ENCODE data around the gene FTO.

The FTO gene

DNA sequence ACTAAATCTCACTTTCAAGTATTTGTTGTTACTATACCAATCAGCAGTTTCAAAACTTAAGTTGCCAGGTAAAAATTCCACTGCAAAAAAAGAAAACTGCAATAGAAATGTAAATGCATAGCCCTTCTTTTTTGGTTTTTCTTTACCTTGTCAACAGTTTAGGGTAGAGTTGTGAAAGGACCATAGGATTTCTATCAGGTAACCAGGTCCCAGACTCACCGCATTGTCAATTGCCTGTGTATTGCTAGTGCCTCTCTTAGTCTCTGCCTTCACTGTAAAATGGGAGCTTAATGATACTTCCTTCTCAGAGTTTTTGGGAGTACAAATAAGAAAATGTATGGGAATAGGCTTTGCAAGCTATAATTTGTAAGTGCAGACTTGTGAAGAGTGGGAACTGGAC lies 145.0 kb downstream of the FTO start:
- TF ChIP-seq, protein P1, sequence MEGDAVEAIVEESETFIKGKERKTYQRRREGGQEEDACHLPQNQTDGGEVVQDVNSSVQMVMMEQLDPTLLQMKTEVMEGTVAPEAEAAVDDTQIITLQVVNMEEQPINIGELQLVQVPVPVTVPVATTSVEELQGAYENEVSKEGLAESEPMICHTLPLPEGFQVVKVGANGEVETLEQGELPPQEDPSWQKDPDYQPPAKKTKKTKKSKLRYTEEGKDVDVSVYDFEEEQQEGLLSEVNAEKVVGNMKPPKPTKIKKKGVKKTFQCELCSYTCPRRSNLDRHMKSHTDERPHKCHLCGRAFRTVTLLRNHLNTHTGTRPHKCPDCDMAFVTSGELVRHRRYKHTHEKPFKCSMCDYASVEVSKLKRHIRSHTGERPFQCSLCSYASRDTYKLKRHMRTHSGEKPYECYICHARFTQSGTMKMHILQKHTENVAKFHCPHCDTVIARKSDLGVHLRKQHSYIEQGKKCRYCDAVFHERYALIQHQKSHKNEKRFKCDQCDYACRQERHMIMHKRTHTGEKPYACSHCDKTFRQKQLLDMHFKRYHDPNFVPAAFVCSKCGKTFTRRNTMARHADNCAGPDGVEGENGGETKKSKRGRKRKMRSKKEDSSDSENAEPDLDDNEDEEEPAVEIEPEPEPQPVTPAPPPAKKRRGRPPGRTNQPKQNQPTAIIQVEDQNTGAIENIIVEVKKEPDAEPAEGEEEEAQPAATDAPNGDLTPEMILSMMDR (IDR thresholded peaks at IDR 0.05; ENCODE audit: insufficient read depth, low read length, poor library complexity, severe bottlenecking), result no peak
- TF ChIP-seq EZH2phosphoT487 (conservative IDR thresholded peaks at IDR 0.05; ENCODE audit: low read length), result no peak
- no peaks in the 10 kb centered on the region for H3K36me3 ChIP-seq (ENCODE audit: low read length)
- no peak overlapping the region for H3K9ac ChIP-seq (ENCODE audit: low read length)
- no peaks in the 10 kb centered on the region for H4K20me1 ChIP-seq (ENCODE audit: low read depth, low read length)
- H3K79me2 ChIP-seq (ENCODE audit: insufficient read depth, low read length), result no peaks in the 10 kb centered on the region
- H3K9me3 ChIP-seq (ENCODE audit: insufficient read depth, low read length), result no peaks in the 10 kb centered on the region
- H3K27me3 ChIP-seq (ENCODE audit: low read length), result no peaks in the 10 kb centered on the region
- H3K4me2 ChIP-seq (ENCODE audit: low read depth, low read length, poor library complexity, severe bottlenecking), result no peak overlapping the region
- no peak overlapping the region for H3K27ac ChIP-seq (ENCODE audit: low read depth, low read length)
- H3F3A ChIP-seq (ENCODE audit: insufficient read depth), result no peaks in the 10 kb centered on the region
- no peak overlapping the region for H2AFZ ChIP-seq (ENCODE audit: low read depth, low read length, severe bottlenecking)
- H3K4me3 ChIP-seq (ENCODE audit: insufficient read depth, low read length, poor library complexity, severe bottlenecking), result no peak overlapping the region
- no peaks in the 10 kb centered on the region for H3K9me2 ChIP-seq (replicated peaks; ENCODE audit: insufficient read depth, low read length)

DNA sequence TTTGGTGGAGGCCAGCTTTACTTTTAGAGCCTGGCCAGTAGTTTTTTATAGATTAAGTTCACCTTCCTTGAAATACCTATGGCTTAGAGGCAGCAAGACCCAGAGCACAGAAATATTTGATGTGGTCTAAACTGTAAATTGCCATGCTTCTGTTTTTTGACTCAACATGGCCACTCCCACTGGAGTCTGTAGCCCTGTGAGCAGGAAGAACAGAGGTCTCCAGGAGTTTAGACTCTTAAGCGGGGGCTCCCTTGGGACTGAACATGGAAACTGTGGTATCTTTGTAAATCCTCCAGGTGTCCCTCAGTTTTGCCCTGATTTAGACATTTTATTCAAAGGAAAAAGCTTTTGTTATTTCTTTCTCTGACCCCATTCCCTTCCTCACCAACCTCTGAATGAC lies 145.6 kb downstream of the FTO start:
- H3K9me2 ChIP-seq (replicated peaks; ENCODE audit: insufficient read depth, low read length), result no peaks in the 10 kb centered on the region
- no peak overlapping the region for H2AFZ ChIP-seq (ENCODE audit: low read depth, low read length, severe bottlenecking)
- H3K27me3 ChIP-seq (ENCODE audit: low read length), result no peaks in the 10 kb centered on the region
- H3K9ac ChIP-seq (ENCODE audit: low read length), result no peak overlapping the region
- no peak overlapping the region for H3K4me3 ChIP-seq (ENCODE audit: insufficient read depth, low read length, poor library complexity, severe bottlenecking)
- no peaks in the 10 kb centered on the region for H3F3A ChIP-seq (ENCODE audit: insufficient read depth)
- H4K20me1 ChIP-seq (ENCODE audit: low read depth, low read length), result no peaks in the 10 kb centered on the region
- H3K27ac ChIP-seq (ENCODE audit: low read depth, low read length), result no peak overlapping the region
- H3K79me2 ChIP-seq (ENCODE audit: insufficient read depth, low read length), result no peaks in the 10 kb centered on the region
- H3K4me2 ChIP-seq (ENCODE audit: low read depth, low read length, poor library complexity, severe bottlenecking), result no peak overlapping the region
- TF ChIP-seq, protein P1 (IDR thresholded peaks at IDR 0.05; ENCODE audit: insufficient read depth, low read length, poor library complexity, severe bottlenecking), result no peak
- TF ChIP-seq EZH2phosphoT487 (conservative IDR thresholded peaks at IDR 0.05; ENCODE audit: low read length), result no peak
- H3K9me3 ChIP-seq (ENCODE audit: insufficient read depth, low read length), result no peaks in the 10 kb centered on the region
- H3K36me3 ChIP-seq (ENCODE audit: low read length), result no peaks in the 10 kb centered on the region

DNA sequence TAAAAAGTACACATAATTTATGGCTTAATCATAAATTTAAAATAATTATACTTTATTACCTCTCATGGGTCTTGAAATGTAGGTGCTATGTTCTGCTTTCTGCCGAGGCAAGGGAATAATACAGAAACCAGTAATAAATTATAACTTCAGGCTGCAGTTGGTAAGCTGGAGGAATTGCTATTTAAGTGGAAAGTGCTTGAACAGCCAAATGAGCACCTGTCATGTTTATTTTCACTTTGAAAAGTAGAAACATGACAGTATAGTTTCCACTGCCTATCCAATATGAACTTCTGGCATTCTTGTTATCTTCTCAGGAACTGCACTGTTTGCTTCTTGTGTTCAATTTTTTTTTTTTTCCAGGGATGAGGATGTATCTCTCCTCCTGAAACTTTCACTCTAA lies 146.0 kb downstream of the FTO start:
- no peaks in the 10 kb centered on the region for H3K27me3 ChIP-seq (ENCODE audit: low read length)
- no peaks in the 10 kb centered on the region for H4K20me1 ChIP-seq (ENCODE audit: low read depth, low read length)
- no peak overlapping the region for H2AFZ ChIP-seq (ENCODE audit: low read depth, low read length, severe bottlenecking)
- H3K36me3 ChIP-seq (ENCODE audit: low read length), result no peaks in the 10 kb centered on the region
- H3K9me3 ChIP-seq (ENCODE audit: insufficient read depth, low read length), result no peaks in the 10 kb centered on the region
- no peak overlapping the region for H3K4me2 ChIP-seq (ENCODE audit: low read depth, low read length, poor library complexity, severe bottlenecking)
- H3K4me3 ChIP-seq (ENCODE audit: insufficient read depth, low read length, poor library complexity, severe bottlenecking), result no peak overlapping the region
- H3F3A ChIP-seq (ENCODE audit: insufficient read depth), result no peaks in the 10 kb centered on the region
- no peaks in the 10 kb centered on the region for H3K9me2 ChIP-seq (replicated peaks; ENCODE audit: insufficient read depth, low read length)
- no peak overlapping the region for H3K9ac ChIP-seq (ENCODE audit: low read length)
- H3K79me2 ChIP-seq (ENCODE audit: insufficient read depth, low read length), result no peaks in the 10 kb centered on the region
- H3K27ac ChIP-seq (ENCODE audit: low read depth, low read length), result no peak overlapping the region
- TF ChIP-seq, protein P1 (IDR thresholded peaks at IDR 0.05; ENCODE audit: insufficient read depth, low read length, poor library complexity, severe bottlenecking), result no peak
- no peak for TF ChIP-seq EZH2phosphoT487 (conservative IDR thresholded peaks at IDR 0.05; ENCODE audit: low read length)
